Thyroid gland (tissue), 4 donors: ENCODE data around the gene ATP6V0A4. TPM values are rescaled to one million over a fixed set of nuclear protein-coding genes. Genes with fewer than 3 reads are reported as not detected.
"Not testable (repeated sequence)": the region's sequence is repeated elsewhere in the genome, so short reads cannot be mapped to it uniquely, and the experiment has no call there.

Source experiments
- DNase-seq, 2 donors: peaks; one replicate each; pipeline ENCODE4 v3.0.0-alpha.2; 2019
- H3K27ac ChIP-seq, 3 donors: fragments of 200-600 bp; sonication (generic); 1 replicate in 2 of 3; 2 replicates in 1 of 3; pipeline ENCODE4 v1.5.1; 2016 to 2019; ENCODE audit warnings: mild to moderate bottlenecking in 1 of 3, moderate library complexity in 1 of 3
- H3K27me3 ChIP-seq: fragments of 200-600 bp; sonication (generic); one replicate; pipeline ENCODE4 v1.5.1; 2019
- H3K36me3 ChIP-seq, 2 donors: fragments of 200-600 bp; sonication (generic); one replicate each; pipeline ENCODE4 v1.5.1; 2016 to 2019
- H3K4me1 ChIP-seq, 2 donors: fragments of 200-600 bp; sonication (generic); one replicate each; pipeline ENCODE4 v1.5.1; 2017 to 2019
- H3K4me3 ChIP-seq, 3 donors: fragments of 200-600 bp; sonication (generic); replicated peaks in 1 of 3; 1 replicate in 2 of 3; 2 replicates in 1 of 3; pipeline ENCODE4 v1.5.1; 2016; ENCODE audit warnings: mild to moderate bottlenecking in 1 of 3
- H3K9me3 ChIP-seq: fragments of 200-600 bp; sonication (generic); one replicate; pipeline ENCODE4 v1.5.1; 2017
- POLR2A ChIP-seq, 2 donors: fragments of 450-650 bp; IDR thresholded peaks; one replicate each; pipeline ENCODE4 v1.6.1; 2017; ENCODE audit warnings: antibody characterized with exemption in 2 of 2, mild to moderate bottlenecking in 2 of 2, moderate library complexity in 1 of 2
- WGBS, 2 donors: methylation state at CpG; one replicate each; pipeline ENCODE4 v1.1.5; 2017; 5-methylcytosine and 5-hydroxymethylcytosine counted together
- intact Hi-C: fragments of 100-400 bp; cut with DNase I; formaldehyde crosslinking; loops from one replicate; pipeline ENCODE4 v1.15.1; 2023
- total RNA-seq, 4 donors: library from RNA; depleted of rRNA; stranded (reverse); fragments of >200 nt; gene quantifications; one replicate each; pipeline ENCODE4 v1.2.3, GENCODE V29; 2016
- TF ChIP-seq, protein P1 (sequence below), 6 experiments: fragments of 200-600 bp in 3 of 6; fragments of 450-650 bp in 3 of 6; sonication (generic) in 3 of 6; IDR thresholded peaks; one replicate each; pipeline ENCODE4 v1.5.1; 2016 to 2019; ENCODE audit warnings: antibody characterized with exemption in 6 of 6, mild to moderate bottlenecking in 2 of 6, inconsistent platforms in 1 of 6, moderate library complexity in 1 of 6

ATP6V0A4 gene
- total RNA-seq, 4 donors from 2014 or later, result not detected

DNA sequence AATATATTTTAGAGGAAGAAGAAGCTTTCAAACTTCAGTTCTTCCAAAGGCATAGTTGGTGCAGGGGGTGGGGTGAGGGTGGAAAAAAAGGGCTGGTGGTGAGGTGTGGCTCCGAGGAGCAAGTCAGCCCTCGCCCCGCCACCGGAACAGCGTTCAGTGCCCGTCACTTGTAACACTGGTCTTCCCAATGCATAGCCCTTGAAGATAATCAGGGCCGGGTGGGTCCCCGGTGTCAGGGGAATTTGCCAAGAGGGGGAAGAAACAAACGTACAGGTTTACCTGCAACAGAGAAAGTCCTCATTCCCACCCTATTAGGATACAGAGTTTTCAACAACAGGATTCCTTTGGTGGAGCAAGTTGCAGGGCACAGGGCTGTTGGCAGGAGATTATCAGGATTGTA lies 98.3 kb downstream of the ATP6V0A4 start:
- intact Hi-C loops, result no loop called here
- H3K27me3 ChIP-seq, result no peaks in the 10 kb centered on the region
- no peaks in the 10 kb centered on the region for H3K9me3 ChIP-seq
- no peaks in the 10 kb centered on the region for H3K36me3 ChIP-seq
- DNase-seq, result no peak
- no peaks in the 10 kb centered on the region for H3K4me1 ChIP-seq
- H3K27ac ChIP-seq, result no peak overlapping the region
- H3K4me3 ChIP-seq, result no peak overlapping the region
- no peak for TF ChIP-seq POLR2A (IDR thresholded peaks at IDR 0.05)
- TF ChIP-seq, protein P1, sequence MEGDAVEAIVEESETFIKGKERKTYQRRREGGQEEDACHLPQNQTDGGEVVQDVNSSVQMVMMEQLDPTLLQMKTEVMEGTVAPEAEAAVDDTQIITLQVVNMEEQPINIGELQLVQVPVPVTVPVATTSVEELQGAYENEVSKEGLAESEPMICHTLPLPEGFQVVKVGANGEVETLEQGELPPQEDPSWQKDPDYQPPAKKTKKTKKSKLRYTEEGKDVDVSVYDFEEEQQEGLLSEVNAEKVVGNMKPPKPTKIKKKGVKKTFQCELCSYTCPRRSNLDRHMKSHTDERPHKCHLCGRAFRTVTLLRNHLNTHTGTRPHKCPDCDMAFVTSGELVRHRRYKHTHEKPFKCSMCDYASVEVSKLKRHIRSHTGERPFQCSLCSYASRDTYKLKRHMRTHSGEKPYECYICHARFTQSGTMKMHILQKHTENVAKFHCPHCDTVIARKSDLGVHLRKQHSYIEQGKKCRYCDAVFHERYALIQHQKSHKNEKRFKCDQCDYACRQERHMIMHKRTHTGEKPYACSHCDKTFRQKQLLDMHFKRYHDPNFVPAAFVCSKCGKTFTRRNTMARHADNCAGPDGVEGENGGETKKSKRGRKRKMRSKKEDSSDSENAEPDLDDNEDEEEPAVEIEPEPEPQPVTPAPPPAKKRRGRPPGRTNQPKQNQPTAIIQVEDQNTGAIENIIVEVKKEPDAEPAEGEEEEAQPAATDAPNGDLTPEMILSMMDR (IDR thresholded peaks at IDR 0.05), result no peak
- WGBS, 2 donors, result 82 to 83% methylated on average over 9 of the region's 9 CpGs

DNA sequence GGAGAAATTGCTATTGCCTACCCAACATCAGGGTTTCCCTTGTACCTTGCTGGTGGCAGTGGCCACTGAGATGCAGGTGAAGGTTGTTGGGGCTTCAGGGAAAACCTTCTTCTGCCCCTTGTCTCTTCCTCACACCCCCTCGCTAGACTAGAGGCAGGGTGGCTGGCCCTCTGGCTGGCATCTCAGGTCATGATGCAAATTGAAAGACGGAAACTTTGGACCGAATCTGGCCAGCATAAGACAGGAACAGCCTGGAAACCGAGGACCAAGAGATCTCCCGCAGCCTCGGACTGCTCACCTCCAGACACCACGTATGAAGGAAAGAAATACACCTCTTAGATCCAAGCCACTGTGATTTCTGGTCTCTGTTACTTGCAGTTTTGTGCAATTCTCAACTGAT lies 99.7 kb downstream of the ATP6V0A4 start:
- WGBS, 2 donors, result 93 to 94% methylated on average over 7 of the region's 7 CpGs
- H3K4me3 ChIP-seq, result no peak overlapping the region
- H3K4me1 ChIP-seq, result no peaks in the 10 kb centered on the region
- no peaks in the 10 kb centered on the region for H3K27me3 ChIP-seq
- no peak for DNase-seq
- intact Hi-C loops, result no loop called here
- TF ChIP-seq, protein P1 (IDR thresholded peaks at IDR 0.05), result no peak
- no peak for TF ChIP-seq POLR2A (IDR thresholded peaks at IDR 0.05)
- H3K27ac ChIP-seq, result no peak overlapping the region
- no peaks in the 10 kb centered on the region for H3K36me3 ChIP-seq
- H3K9me3 ChIP-seq, result no peaks in the 10 kb centered on the region

DNA sequence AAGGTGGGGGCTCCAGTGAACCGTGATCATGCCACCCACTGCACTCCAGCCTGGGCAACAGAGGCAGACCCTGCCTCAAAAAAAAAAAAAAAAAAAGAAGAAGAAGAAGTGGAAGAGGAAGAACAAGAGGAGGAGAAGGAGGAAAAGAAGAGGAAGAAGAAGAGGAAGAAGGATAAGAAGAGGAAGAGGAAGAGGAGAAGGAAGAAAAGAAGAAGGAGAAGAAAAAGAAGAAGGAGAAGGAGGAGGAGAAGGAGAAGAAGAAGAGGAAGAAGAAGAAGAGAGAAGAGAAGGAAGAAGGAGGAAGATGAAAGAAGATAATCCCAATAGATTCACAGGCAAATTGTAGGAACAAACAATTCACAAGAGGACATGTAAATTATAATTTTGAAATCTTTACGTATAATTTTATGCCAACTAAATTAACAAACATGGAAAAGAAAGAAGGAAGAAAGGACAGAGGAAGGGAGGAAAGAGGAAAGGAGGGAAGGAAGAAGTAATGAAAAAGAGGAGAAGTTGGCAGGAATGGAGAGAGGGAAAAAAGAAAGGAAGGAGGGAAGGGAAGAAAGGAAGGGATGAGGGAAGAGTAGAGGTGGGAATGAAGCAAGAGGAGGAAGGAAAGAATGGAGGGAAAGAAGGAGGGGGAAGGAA lies 100.3 kb downstream of the ATP6V0A4 start:
- 60 to 64% methylated on average over 2 of the region's 2 CpGs for whole genome bisulfite sequencing, 2 donors
- no peak for DNase-seq
- Histone ChIP-seq H3K27me3 (no peaks in the 10 kb centered on the region), H3K36me3 (no peaks in the 10 kb centered on the region), H3K27ac (no peak overlapping the region), H3K4me1 (no peaks in the 10 kb centered on the region), H3K4me3 (no peak overlapping the region), H3K9me3 (no peaks in the 10 kb centered on the region)
- no peak for TF ChIP-seq POLR2A (IDR thresholded peaks at IDR 0.05)
- TF ChIP-seq, protein P1 (IDR thresholded peaks at IDR 0.05), result no peak
- intact Hi-C loops, result no loop called here

DNA sequence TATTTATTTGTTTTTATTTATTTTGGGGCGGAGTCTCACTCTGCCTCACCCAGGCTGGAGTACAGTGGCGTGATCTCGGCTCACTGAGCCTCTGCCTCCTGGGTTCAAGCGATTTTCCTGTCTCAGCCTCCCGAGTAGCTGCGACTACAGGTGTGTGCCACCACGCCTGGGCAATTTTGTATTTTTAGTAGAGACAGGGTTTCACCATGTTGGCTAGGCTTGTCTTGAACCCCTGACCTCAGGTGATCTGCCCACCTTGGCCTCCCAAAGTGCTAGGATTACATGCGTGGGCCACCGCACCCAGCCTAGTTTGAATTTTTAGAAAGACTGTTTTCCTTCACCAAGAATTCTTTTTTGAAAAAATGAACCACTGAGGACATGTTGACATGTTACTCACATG lies 102.2 kb downstream of the ATP6V0A4 start:
- H3K4me1 ChIP-seq, H3K27ac ChIP-seq, H3K9me3 ChIP-seq, intact Hi-C loops, H3K4me3 ChIP-seq, DNase-seq, H3K27me3 ChIP-seq, H3K36me3 ChIP-seq: not testable (repeated sequence)
- WGBS, 2 donors, result 95% methylated on average over 9 of the region's 9 CpGs

DNA sequence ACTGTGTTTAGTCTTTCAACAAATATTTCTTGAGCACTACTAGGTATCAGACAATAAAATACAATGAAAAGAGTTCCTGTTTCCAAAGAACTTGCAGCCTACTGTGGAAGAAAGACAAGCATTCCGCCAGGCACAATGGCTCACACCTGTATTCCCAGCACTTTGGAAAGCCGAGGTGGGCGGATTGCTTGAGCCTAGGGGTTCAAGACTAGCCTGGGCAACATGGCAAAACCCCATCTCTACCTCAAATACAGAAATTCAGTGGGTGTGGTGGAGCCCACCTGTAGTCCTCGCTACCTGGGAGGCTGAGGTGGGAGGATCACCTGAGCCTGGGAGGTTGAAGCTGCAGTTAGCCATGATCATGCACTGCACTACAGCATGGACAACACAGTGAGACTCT lies 102.9 kb downstream of the ATP6V0A4 start:
- intact Hi-C loops, result no loop called here
- Histone ChIP-seq H3K9me3 (no peaks in the 10 kb centered on the region), H3K4me1 (no peaks in the 10 kb centered on the region), H3K27me3 (no peaks in the 10 kb centered on the region), H3K27ac (no peak overlapping the region), H3K4me3 (no peak overlapping the region), H3K36me3 (no peaks in the 10 kb centered on the region)
- no peak for DNase-seq
- WGBS, 2 donors, result 95% methylated on average over 4 of the region's 4 CpGs
- TF ChIP-seq, protein P1 (IDR thresholded peaks at IDR 0.05), result no peak
- TF ChIP-seq POLR2A (IDR thresholded peaks at IDR 0.05), result no peak
